ENCODE data around the gene TSPEAR. TPM values are rescaled to one million over a fixed set of nuclear protein-coding genes. Genes with fewer than 3 reads are reported as not detected.

Gene TSPEAR
- total RNA-seq, 1 experiment from 2014 or later = not detected

DNA sequence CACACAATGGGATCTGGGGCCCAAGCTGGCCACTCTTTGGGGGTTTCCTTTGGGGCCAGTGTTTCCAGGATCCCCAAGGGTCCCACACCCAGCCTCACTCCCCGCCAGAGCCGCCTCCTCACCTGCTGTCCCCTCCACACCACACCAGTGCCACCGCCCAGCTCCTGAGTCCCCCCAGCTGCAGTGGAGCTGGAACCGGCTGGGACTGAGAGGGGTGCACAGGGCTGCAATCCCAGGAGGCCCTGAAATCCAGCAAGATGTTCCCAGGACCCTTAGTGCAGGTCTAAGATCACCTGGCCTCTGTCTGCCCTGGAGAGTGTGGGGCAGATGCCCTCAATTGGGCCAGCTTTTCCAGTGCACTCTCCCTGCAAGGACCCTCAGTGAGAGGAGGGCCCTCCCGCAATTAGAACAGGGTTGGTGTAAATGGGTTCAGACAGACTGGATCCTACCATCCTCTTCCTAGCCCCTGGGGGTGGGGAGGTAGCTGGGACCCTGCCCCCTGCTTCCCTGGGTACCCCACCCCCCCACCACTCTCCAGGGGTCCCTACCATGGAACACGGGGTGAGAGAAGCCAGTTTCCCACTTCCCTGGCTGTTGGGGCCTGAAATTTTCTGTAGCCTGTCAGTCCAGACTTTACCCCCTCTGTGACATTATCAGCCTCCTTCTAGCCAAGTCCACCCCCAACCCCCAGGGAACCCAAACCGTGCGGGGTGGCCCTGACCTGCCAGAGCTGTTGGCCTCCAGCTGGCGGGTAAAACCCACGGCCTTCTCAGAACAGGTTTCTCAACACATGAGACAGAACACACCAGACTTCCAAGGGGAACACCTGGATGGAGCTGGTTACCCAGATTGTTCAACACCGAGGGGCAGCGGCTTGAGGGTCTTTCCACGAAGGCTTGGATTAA is 7.4 kb downstream of the TSPEAR start:
- CTCF ChIA-PET = no interaction called here
- intact Hi-C loops (cut with micrococcal nuclease) = no loop called here
- H3K27me3 Mint-ChIP-seq (ENCODE audit: insufficient read depth, unreplicated experiment) = peaks cover 48% of the 10 kb centered on the region
- no peaks in the 10 kb centered on the region for H3K9me3 Mint-ChIP-seq (ENCODE audit: unreplicated experiment)
- POLR2A ChIA-PET = no interaction called here
- no peak overlapping the region for H3K4me3 Mint-ChIP-seq (ENCODE audit: unreplicated experiment)
- no peak overlapping the region for H3K27ac Mint-ChIP-seq (ENCODE audit: low read depth, unreplicated experiment)
- BruUV-seq (replicated peaks) = no TSS peak
- TF ChIP-seq CTCF (IDR thresholded peaks at IDR 0.05; ENCODE audit: unreplicated experiment) = no peak
- no peaks in the 10 kb centered on the region for H3K4me1 Mint-ChIP-seq (ENCODE audit: insufficient read depth, unreplicated experiment)
- no peak for DNase-seq (ENCODE audit: unreplicated experiment)
- no peaks in the 10 kb centered on the region for H3K36me3 Mint-ChIP-seq (ENCODE audit: insufficient read depth, unreplicated experiment)

GRCh38 chr21:44702973-44703730 is 8.2 kb downstream of the TSPEAR start:
- H3K9me3 Mint-ChIP-seq (ENCODE audit: unreplicated experiment) = no peaks in the 10 kb centered on the region
- H3K4me1 Mint-ChIP-seq (ENCODE audit: insufficient read depth, unreplicated experiment) = no peaks in the 10 kb centered on the region
- TF ChIP-seq CTCF (IDR thresholded peaks at IDR 0.05; ENCODE audit: unreplicated experiment) = no peak
- H3K27me3 Mint-ChIP-seq (ENCODE audit: insufficient read depth, unreplicated experiment) = peaks cover 48% of the 10 kb centered on the region
- no peak overlapping the region for H3K4me3 Mint-ChIP-seq (ENCODE audit: unreplicated experiment)
- POLR2A ChIA-PET = no interaction called here
- no peak for DNase-seq (ENCODE audit: unreplicated experiment)
- intact Hi-C loops (cut with micrococcal nuclease) = no loop called here
- no TSS peak for BruUV-seq (replicated peaks)
- CTCF ChIA-PET = interaction anchor here (0.6 kb wide), 1 partner anchor 89 kb away, joined by 3 read pairs; no protein-coding TSS in a partner anchor
- H3K36me3 Mint-ChIP-seq (ENCODE audit: insufficient read depth, unreplicated experiment) = no peaks in the 10 kb centered on the region
- no peak overlapping the region for H3K27ac Mint-ChIP-seq (ENCODE audit: low read depth, unreplicated experiment)

DNA sequence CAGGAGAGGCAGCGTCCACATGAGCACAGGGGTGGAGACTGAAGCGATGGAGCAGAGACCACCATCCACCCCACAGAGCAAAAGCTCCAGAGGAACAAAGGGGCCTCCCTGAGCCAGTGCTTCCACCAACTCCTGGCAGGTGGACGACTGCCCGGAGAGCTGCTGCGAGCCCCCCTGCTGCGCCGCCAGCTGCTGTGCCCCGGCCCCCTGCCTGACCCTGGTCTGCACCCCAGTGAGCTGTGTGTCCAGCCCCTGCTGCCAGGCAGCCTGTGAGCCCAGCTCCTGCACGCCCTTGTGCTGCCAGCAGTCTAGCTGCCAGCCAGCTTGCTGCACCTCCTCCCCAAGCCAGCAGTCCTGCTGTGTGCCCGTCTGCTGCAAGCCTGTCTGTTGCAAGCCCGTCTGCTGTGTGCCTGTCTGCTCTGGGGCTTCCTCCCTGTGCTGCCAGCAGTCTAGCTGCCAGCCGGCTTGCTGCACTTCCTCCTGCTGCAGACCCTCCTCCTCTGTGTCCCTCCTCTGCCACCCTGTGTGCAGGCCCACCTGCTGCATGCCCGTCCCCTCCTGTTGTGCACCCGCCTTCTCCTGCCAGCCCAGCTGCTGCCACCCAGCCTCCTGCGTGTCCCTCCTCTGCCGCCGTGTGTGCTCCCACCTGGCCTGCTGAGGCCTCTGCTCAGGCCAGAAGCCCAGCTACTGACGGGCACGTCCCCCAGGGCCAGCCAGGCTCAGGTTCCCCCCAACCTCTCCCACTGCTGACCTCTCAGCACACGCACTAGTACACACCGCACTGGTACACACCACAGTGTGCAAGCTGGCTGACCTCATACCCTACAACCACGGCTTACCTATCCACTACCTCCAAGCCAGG is 9.0 kb downstream of the TSPEAR start:
- BruUV-seq (replicated peaks) = no TSS peak
- intact Hi-C loops (cut with micrococcal nuclease) = no loop called here
- DNase-seq (ENCODE audit: unreplicated experiment) = no peak
- peaks cover 48% of the 10 kb centered on the region for H3K27me3 Mint-ChIP-seq (ENCODE audit: insufficient read depth, unreplicated experiment)
- CTCF ChIA-PET = no interaction called here
- POLR2A ChIA-PET = no interaction called here
- H3K4me1 Mint-ChIP-seq (ENCODE audit: insufficient read depth, unreplicated experiment) = no peaks in the 10 kb centered on the region
- no peaks in the 10 kb centered on the region for H3K36me3 Mint-ChIP-seq (ENCODE audit: insufficient read depth, unreplicated experiment)
- H3K27ac Mint-ChIP-seq (ENCODE audit: low read depth, unreplicated experiment) = no peak overlapping the region
- TF ChIP-seq CTCF (IDR thresholded peaks at IDR 0.05; ENCODE audit: unreplicated experiment) = no peak
- H3K9me3 Mint-ChIP-seq (ENCODE audit: unreplicated experiment) = no peaks in the 10 kb centered on the region
- no peak overlapping the region for H3K4me3 Mint-ChIP-seq (ENCODE audit: unreplicated experiment)
